ENCODE measurements around the gene PSME2. TPM values are rescaled to one million over a fixed set of nuclear protein-coding genes. Genes with fewer than 3 reads are reported as not detected.
A peak's percentile ranks its signal among the peaks of the same experiment; 100 is the strongest.

The PSME2 gene
- total and polyA plus RNA-seq, 2 of the 13 experiments (the other 11 are each of a cell fraction or from before 2014, with no cell fraction given) = 332 to 716 TPM

GRCh38 chr14:24195186-24196070, 49.0 kb upstream of the PSME2 start, which contains the start of gene TM9SF1 (continued):
- TF ChIP-seq THAP11 (CRISPR knock-in tag; IDR thresholded peaks at IDR 0.05) (peak; percentile 96), KLF9 (CRISPR knock-in tag; IDR thresholded peaks at IDR 0.05; ENCODE audit: low read depth) (peak; percentile 97), SPEN (CRISPR knock-in tag; IDR thresholded peaks at IDR 0.05; ENCODE audit: low read depth) (peak; percentile 99), ZNF276 (CRISPR knock-in tag; IDR thresholded peaks at IDR 0.05; ENCODE audit: low read depth) (peak; percentile 98), ZFP1 (CRISPR knock-in tag; IDR thresholded peaks at IDR 0.05) (peak; percentile 82; the same call in 1 of the 2 replicates), SNAPC4 (CRISPR knock-in tag; IDR thresholded peaks at IDR 0.05) (peak; percentile 91), ZNF296 (CRISPR knock-in tag; conservative IDR thresholded peaks at IDR 0.05) (no peak), POLR2A (IDR thresholded peaks at IDR 0.05; ENCODE audit: insufficient read depth in 1 of 2, low read depth in 2 of 2, low read length in 2 of 2) (peak in 1 of 2 experiments; percentile 81; a peak in 2 of 4 replicates), SMAD9 (CRISPR knock-in tag; IDR thresholded peaks at IDR 0.05) (peak; percentile 99), HMG20A (CRISPR knock-in tag; IDR thresholded peaks at IDR 0.05; ENCODE audit: borderline replicate concordance) (0 out of 2 replicates have a peak, but pooled peaks have one; percentile 32), MNT (IDR thresholded peaks at IDR 0.05) (0 out of 2 replicates have a peak, but pooled peaks have one; percentile 25), SAP130 (CRISPR knock-in tag; IDR thresholded peaks at IDR 0.05; ENCODE audit: low read depth) (peak; percentile 100), ZEB1 (IDR thresholded peaks at IDR 0.05; ENCODE audit: insufficient replicate concordance, low read depth) (no peak)
- TF ChIP-seq, protein P1, sequence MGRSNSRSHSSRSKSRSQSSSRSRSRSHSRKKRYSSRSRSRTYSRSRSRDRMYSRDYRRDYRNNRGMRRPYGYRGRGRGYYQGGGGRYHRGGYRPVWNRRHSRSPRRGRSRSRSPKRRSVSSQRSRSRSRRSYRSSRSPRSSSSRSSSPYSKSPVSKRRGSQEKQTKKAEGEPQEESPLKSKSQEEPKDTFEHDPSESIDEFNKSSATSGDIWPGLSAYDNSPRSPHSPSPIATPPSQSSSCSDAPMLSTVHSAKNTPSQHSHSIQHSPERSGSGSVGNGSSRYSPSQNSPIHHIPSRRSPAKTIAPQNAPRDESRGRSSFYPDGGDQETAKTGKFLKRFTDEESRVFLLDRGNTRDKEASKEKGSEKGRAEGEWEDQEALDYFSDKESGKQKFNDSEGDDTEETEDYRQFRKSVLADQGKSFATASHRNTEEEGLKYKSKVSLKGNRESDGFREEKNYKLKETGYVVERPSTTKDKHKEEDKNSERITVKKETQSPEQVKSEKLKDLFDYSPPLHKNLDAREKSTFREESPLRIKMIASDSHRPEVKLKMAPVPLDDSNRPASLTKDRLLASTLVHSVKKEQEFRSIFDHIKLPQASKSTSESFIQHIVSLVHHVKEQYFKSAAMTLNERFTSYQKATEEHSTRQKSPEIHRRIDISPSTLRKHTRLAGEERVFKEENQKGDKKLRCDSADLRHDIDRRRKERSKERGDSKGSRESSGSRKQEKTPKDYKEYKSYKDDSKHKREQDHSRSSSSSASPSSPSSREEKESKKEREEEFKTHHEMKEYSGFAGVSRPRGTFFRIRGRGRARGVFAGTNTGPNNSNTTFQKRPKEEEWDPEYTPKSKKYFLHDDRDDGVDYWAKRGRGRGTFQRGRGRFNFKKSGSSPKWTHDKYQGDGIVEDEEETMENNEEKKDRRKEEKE (IDR thresholded peaks at IDR 0.05) = no peak
- TF ChIP-seq, protein P2, sequence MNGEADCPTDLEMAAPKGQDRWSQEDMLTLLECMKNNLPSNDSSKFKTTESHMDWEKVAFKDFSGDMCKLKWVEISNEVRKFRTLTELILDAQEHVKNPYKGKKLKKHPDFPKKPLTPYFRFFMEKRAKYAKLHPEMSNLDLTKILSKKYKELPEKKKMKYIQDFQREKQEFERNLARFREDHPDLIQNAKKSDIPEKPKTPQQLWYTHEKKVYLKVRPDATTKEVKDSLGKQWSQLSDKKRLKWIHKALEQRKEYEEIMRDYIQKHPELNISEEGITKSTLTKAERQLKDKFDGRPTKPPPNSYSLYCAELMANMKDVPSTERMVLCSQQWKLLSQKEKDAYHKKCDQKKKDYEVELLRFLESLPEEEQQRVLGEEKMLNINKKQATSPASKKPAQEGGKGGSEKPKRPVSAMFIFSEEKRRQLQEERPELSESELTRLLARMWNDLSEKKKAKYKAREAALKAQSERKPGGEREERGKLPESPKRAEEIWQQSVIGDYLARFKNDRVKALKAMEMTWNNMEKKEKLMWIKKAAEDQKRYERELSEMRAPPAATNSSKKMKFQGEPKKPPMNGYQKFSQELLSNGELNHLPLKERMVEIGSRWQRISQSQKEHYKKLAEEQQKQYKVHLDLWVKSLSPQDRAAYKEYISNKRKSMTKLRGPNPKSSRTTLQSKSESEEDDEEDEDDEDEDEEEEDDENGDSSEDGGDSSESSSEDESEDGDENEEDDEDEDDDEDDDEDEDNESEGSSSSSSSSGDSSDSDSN (CRISPR knock-in tag; IDR thresholded peaks at IDR 0.05) = peak; percentile 100
